NCI-H1105 (cell line): ENCODE results near the gene EHF.
"Not testable (repeated sequence)": the region's sequence is repeated elsewhere in the genome, so short reads cannot be mapped to it uniquely, and the experiment has no call there.

Experiments used
- DNase-seq: peaks from one replicate; lab custom pipeline; 2025; lab: John Stamatoyannopoulos, UW

EHF gene

GRCh38 chr11:34668583-34669053 is 47.7 kb downstream of the EHF start:
- DNase-seq: no peak

- no peak for DNase-seq
Measured at GRCh38 chr11:34669458-34669857, 48.6 kb downstream of the EHF start.

GRCh38 chr11:34671117-34671516 is 50.2 kb downstream of the EHF start:
- DNase-seq: no peak

GRCh38 chr11:34671946-34672345 is 51.1 kb downstream of the EHF start:
- DNase-seq: no peak

GRCh38 chr11:34674038-34674437 is 53.1 kb downstream of the EHF start:
- no peak for DNase-seq

- DNase-seq: no peak
Measured at GRCh38 chr11:34676227-34676626, 55.3 kb downstream of the EHF start.

- DNase-seq: no peak
Measured at GRCh38 chr11:34679681-34680080, 58.8 kb downstream of the EHF start.

- no peak for DNase-seq
Measured at GRCh38 chr11:34680206-34680605, 59.3 kb downstream of the EHF start.

GRCh38 chr11:34680918-34681586 is 60.2 kb downstream of the EHF start:
- no peak for DNase-seq

- DNase-seq: no peak
Measured at GRCh38 chr11:34682825-34683224, 61.9 kb downstream of the EHF start.

GRCh38 chr11:34683396-34683795 is 62.5 kb downstream of the EHF start:
- DNase-seq: no peak

GRCh38 chr11:34685864-34686263 is 65.0 kb downstream of the EHF start:
- no peak for DNase-seq

GRCh38 chr11:34692299-34692698 is 71.4 kb downstream of the EHF start:
- DNase-seq: not testable (repeated sequence)

GRCh38 chr11:34696862-34697261 is 76.0 kb downstream of the EHF start:
- no peak for DNase-seq

GRCh38 chr11:34706709-34707461 is 86.0 kb downstream of the EHF start:
- DNase-seq: no peak

GRCh38 chr11:34707462-34707840 is 86.6 kb downstream of the EHF start:
- DNase-seq: no peak
